Forelimb muscle (tissue), 1 donor: Measurements from ENCODE around the gene MIGA2. TPM values are rescaled to one million over a fixed set of nuclear protein-coding genes. Genes with fewer than 3 reads are reported as not detected.
"Not testable (repeated sequence)": the region's sequence is repeated elsewhere in the genome, so short reads cannot be mapped to it uniquely, and the experiment has no call there.

Source experiments
- DNase-seq: peaks from one replicate; pipeline ENCODE4 v3.0.0-alpha.2; 2013; ENCODE audit warnings: low read depth
- polyA plus RNA-seq: library from polyadenylated mRNA; unstranded; fragments of 120-200 nt; gene quantifications from one replicate; pipeline ENCODE4 v1.2.1, GENCODE V29; 2013; ENCODE audit not compliant: insufficient read length

Gene MIGA2
- polyA plus RNA-seq, 1 donor = 15.9 TPM

DNA sequence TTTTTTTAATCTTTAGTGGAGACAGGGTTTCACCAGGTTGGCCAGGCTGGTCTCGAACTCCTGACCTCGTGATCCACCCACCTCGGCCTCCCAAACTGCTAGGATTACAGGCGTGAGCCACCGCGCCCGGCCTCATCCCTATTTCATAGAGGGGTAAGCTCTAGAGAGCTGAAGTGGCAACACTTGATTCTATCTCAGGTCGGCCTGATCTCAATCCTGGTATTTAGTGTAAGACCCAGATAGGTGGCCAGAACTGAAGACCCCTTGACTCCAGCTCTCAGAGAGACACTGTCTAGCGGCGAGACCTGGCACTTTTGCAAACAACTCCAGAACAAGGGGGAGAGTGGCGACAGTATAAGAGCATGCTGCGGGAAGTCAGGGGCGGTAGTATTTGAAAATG is 588 bp upstream of the MIGA2 start:
- not testable (repeated sequence) for DNase-seq

DNA sequence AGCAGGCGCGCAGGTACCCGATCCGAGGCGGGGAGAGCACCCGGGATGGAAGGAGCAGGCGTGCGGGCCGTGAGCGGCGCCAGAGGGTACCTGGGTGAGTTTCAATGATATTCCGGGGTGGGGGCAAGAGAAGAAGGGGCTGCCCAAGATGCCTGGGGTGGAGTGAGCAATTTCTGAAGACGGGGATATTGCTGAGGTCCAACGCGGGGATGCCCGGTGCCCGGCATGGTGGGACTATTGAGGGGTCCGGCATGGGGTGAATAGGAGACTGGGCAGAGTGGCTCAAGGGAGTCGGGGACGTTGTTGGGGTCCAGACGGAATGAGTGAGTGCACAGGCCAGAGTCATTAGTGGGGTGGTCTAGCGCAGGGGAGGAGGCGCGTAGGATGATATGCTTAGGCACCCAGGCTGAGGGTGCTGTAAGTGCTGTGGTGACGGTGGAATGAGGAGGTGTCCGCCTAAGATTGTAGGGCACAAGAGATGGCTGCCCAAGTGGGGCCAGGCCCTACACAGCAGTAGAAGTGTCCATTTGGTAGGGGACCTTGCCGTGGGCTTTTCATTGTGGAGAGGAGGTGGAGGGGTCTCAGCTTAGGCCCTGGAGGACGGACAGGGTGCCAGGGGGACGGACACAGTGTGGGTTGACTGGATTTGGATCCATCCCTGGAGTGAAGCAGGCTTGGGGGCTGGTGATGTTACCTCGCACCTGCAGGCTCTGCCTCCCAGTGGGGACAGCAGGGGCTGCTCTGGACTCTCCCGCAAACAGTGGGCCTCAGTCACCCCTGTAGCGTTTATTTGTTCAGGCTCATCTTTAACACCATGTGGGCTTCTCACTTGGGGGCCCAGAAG is 719 bp downstream of the MIGA2 start:
- DNase-seq = no peak

DNA sequence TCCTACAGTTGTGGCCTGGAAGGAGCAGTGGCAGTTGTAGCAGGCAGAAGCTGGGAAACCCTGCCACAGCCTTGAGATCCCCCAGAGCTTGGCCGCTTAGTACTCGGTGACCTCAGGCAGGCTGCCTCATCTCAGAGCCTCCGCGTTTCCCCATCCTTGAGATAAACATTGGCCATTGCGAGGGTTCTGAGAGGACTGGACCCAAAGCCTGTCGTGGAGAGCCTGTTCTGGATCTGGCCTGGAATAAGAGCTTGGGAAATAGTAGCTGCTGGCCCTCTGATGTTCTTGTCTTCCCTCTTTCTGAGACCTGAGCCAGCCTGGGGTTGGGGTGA is 1.3 kb downstream of the MIGA2 start:
- no peak for DNase-seq

DNA sequence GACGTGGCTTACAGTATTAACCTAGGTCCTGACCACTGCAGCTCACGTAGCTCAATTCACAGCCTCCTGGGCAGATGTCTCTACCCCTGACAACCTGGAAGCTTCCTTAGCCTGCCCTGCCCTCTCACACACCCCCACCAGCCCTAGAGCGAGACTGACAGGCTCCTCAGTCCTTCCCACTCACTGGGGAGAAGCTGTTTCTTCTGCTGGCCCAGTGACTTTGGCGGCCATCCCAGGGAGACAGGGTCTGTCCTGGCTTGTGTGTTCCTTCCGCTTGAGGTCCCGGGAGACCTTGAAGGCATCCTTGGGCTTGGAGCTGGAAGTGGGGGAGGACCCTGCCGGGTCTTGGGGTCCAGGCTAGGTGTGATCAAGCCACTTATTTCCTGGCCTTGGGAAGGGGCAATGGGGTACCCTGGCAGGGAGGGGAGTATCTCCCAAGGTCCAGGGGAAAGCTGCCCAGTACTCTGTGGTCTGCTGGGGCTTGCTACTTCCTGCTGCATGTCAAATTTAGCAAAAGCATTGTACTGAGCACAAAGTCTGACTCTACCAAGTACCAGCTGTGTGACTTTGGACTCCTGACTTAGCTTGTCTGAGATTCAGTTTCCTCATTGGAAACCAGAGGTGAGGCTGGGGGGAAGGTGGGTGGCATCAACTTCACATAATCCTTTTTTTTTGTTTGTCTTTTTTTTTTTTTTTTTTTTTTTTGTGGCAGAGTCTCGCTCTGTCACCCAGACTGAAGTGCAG is 1.9 kb downstream of the MIGA2 start:
- DNase-seq = no peak

DNA sequence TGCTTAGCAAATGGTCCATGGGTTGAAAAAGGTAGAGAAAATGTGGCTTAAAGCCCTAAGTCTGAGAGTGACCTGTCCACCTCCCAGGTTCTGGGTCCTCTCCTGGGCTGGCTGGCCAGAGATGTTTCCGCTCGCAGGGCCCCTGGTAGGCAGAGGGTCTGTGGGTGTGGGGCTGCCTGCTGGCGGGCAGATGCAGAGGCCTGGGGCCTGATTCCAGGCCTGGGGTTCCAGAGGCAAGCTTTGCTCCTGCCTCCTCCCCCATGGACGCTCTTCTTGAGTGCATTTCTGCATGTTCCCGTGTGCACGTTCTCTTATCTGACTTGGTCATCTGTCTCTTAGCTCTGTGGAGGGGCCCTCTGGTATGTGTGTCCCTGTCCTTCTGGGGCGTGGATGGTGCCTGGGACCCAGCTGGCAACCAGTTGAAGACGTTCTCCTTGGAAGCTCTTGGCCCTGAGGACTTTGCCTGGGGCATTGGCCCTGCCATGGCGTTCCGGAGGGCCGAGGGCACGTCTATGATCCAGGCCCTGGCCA is 3.8 kb downstream of the MIGA2 start:
- DNase-seq = no peak

DNA sequence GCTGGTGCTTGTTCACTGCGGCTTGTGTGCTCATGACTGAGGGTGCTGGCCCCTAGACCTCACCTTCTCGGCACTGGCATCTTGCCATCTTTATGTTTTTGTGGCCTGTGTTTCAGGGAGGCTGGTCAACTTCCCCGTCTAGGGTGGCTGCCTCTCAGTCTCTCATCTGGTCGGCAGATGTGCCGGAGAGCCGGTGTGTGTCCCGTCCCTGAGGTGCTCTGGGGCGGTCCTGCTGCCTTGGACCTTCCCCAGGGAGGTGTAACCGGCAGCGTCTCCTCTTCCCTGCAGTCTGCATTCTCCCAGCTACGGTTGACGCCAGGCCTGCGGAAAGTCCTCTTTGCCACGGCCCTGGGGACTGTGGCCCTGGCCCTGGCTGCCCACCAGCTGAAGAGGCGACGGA is 5.6 kb downstream of the MIGA2 start:
- no peak for DNase-seq

DNA sequence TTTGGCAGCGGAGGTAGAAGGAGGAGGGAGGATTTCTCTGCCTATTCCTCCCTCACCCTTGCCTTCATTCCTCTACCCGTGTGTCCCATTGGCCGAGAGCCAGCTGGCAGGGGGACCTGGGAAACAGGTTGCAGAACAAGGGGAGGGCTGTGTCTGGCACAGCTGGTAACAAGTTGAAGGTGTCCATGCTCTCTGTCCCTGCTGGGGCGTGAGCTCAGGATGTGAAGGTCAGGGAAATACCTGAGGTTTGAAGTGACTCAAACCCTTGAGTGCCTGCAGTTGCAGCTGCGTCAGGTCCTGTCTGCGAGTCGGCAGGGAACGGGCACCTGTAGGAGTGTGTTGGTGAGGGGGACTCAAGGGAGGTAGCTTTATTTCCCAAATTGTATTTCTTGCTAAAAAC is 16.2 kb downstream of the MIGA2 start:
- no peak for DNase-seq

DNA sequence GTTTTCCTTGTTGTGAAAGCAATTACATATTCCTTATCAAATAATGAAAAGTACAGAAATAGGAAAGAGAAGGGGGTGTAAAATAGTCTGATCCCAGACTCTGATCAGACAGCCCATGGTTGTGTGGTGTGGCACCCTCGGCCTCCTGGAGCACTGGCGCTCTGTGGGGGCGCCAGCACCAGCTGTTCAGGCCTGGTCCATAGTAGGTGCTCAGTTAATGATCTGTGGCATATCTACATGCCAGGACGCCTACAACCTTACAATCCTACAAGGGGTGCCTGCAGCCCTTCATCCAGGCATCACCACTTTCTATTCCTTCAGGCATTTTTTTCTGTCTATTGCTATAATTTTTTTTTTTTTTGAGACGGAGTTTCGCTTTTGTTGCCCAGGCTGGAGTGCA is 16.6 kb downstream of the MIGA2 start:
- DNase-seq = no peak

DNA sequence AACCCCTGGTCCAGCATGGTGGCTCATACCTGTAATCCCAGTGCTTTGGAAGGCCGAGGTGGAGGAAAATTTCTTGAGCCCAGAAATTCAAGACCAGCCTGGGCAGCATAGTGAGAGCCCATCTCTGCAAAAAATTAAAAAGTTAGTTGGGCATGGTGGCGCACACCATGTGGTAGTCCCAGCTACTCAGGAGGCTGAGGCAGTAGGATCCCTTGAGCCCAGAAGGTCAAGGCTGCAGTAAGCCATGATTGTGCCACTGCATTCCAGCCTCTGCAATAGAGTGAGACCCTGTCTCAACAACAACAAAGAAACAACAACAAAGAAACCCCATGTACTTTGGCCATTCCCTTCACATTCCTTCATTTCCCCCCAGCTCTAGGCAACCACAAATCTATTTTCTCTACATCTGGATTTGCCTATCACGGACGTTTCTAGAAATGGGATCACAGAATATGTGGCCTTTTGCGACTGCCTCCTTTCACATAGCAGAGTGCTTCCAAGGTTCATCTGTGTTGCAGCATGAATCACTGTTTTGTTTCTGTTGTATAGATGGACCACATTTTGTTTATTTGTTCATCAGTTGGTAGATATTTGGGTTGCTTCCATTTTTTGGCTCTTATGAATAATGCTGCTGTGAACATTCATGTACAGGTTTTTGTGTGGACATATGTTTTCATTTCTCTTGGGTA is 17.9 kb downstream of the MIGA2 start:
- no peak for DNase-seq

DNA sequence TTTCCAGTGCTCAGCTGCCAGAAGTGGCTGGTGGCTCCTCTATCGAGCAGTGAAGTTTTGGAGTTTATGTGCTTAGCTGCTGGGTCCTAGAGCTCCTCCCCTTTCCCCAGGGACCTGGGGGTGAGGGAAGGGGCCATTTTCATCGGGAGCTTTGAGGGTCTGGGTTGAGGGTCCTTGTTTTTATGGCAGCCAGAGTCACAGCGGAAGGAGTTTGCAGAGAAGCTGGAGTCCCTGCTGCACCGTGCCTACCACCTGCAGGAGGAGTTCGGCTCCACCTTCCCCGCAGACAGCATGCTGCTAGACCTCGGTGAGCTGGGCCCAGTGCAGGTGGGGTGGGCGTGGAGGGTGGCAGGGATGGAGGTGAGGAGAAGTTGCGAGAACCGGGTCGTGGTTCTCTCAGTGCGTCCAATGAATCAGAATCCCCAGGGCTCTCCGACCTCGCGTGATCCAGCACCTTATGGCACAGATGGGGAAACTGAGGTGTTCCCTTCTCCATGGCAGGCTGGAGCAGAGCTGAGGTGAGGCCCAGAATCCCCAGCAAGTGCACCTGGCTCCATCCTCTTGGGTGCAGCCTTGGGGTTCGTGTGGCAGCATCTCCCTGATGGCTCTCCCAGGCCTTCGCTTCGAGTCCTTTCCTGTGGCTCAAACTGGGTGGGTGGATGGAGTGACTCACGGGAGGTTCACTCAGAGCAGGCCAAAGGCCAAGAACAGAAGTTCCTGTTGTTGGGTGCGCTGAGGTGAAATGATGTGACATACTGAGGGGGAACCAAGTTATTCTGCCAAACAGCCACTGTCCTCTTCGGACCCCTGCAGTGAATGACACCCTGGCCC is 22.8 kb downstream of the MIGA2 start:
- DNase-seq = no peak

DNA sequence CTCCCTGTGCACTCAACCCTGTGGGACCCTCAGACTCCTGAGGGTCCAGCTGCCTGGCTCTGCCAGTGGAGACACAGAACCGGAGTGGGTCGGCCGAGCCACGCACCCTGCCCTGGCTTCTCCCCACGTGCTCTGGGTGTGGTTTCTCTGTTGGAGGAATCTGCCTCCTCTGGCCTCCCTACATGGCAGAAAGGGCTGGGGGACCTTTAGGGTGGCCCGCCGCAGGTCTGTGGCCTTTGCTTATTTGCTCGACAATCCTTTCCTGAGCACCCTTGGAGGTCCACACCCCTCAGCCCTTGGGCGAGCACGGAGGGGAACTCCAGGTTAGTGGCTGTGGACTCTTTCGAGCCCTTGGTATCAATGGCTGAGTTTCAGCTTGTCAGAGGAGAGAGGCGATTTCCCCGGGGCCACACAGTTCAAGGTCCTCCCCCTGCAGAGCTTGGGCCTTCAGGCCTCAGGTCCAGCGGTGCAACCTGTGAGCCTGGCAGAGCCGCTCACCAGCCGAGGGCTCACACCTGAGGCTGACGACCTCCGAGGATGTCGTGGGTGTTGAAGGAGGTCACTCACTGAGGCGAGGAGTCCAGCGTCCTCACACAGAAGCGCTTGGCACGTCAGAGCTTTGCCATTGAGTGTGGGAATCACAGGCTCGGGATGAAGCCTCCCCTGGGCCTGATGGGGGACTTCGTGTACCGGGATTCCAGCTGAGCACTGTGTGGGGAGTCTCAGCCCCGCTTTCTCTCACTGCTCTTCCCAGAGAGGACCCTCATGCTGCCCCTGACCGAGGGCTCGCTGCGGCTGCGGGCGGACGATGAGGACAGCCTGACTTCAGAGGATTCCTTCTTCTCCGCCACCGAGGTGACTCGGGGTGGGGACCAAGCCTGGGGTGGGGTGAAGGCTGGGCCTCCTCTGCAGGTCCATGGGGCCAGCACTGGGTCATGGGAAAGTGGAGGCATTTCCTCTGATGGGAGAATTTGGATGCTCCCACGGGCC is 23.7 kb downstream of the MIGA2 start:
- no peak for DNase-seq

DNA sequence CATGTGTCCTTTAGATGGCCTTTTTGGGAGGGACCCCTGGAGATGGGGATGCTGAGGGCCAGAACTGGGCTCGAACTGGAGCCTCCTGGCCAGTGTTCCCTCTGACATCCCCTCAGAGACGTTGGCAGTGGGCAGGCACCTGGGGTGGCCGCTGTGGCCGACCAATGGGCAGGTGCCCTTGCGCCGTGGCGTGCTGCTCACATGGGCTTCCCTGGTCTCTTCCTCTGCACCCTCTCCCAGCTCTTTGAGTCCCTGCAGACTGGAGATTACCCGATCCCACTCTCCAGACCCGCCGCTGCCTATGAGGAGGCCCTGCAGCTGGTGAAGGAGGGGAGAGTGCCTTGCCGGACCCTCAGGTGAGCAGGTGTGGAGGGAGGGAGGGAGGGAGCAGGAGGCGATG is 24.6 kb downstream of the MIGA2 start:
- DNase-seq = no peak

DNA sequence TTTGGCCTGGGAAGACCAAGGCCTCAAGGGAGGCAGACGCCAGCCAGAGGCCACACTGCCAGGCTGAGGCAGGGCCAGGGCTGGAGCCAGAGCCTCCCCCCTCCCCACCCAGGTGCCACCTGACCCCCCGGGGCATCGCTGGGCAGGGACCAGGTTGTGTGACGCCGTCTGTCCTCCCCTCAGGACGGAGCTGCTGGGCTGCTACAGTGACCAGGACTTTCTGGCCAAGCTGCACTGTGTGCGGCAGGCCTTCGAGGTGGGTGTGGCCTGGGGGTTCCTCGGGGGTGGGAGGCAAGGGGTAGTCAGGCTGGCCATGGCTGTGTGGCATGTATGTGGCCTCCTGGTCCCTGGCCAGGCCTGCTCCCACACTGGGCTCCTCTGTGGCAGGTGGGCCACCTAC is 26.6 kb downstream of the MIGA2 start:
- DNase-seq = no peak

DNA sequence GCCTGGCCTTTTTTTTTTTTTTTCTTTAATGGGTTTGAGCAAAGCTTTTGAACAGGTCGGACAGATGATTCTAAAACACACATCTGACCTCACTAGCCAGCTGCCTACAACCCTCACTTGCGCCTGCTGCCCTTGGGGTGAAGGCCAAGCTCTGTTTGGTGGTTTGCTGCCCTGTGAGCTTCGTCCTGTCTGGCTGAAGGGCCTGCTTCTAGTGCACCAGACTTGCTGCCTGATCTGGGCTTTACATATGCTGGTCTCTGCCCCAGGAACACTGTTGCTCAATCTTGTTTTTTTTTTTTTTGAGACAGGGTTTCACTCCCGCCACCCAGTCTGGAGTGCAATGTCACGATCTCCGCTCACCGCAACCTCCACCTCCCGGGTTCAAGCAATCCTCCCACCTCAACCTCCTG is 28.1 kb downstream of the MIGA2 start:
- no peak for DNase-seq

DNA sequence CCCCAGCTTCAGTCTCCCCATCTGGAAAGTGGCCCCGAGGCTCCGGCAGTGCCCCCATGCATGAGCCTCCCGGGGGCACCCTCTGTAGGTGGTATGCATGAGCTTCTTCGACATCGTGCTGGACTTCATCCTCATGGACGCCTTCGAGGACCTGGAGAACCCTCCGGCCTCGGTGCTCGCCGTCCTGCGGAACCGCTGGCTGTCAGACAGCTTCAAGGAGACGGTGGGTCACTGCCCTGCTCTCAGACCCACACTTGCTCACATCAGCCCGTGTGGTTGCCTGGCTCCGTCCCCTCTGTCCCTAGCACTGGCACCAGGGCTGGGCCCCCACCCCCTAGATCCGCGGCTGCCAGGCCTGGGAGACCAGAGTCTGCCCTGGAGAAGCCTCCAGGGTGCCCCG is 31.7 kb downstream of the MIGA2 start:
- no peak for DNase-seq

DNA sequence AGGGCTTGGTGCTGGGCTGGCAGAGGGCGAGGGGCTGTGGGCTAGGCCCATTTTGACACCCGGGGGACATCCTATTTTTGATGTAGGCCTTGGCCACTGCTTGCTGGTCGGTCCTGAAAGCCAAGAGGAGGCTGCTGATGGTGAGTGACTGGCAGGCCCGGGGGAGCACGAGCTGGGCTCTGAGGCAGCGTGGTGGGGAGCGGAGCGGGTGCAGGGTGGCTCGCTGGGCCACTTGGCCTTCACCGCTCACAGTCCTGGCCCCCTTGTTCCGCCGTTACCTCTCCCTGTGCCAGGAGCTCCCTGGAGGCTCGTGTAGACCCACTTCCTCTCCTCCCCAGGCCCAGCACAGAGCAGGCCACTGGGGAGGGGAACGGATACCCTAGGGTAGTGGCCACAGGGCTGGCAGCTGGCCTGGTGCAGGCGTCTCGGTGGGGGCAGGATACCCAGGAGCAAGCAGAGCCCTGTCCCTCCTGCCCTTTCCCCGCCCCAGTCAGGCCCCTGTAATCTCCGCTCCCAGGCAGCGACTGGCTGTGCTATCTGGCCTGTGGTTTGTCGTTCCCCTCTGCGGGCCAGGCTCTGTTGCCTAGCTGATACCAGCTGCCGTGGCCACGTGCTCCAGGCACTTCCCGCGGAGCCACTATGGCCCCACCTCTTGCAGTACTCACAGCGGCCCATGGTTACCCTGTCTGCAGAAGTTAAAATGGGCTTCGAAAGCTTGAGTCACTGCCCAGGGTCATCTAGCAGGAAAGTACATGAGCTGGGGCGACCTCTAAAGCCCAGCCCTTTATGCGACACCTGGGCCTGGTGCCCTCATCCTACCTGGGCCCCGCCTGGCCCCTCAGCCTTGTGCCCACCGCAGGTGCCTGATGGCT is 32.8 kb downstream of the MIGA2 start:
- no peak for DNase-seq

DNA sequence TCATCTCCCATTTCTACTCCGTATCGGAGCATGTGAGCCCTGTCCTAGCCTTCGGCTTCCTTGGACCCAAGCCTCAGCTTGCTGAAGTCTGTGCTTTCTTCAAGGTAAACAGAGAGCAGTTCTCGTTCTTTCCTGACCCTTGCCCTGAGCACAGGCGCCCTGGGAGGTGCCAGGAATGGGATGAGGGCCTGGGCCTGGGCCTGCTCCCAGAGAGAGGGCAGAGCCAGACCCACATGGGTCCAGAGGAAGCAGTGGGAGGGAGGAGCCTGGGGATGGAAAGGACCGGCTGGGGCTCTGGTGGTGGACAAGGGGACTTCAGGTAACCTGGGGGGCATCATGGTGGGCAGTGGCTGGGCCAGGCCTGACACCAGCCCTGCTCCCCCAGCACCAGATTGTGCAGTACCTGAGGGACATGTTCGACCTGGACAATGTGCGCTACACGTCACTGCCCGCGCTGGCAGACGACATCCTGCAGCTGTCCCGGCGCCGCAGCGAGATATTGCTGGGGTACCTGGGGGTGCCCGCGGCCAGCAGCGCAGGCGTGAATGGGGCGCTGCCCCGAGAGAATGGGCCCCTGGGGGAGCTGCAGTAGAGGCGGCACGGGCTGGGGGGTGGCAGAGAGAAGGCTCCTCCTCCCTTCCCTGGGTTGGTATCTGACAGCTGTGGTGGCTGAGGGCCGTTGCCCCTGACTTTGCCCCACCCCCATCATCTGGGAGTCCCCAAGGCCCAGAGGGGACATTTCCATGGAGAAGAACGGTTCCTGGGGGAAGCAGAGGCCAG is 33.6 kb downstream of the MIGA2 start:
- no peak for DNase-seq

DNA sequence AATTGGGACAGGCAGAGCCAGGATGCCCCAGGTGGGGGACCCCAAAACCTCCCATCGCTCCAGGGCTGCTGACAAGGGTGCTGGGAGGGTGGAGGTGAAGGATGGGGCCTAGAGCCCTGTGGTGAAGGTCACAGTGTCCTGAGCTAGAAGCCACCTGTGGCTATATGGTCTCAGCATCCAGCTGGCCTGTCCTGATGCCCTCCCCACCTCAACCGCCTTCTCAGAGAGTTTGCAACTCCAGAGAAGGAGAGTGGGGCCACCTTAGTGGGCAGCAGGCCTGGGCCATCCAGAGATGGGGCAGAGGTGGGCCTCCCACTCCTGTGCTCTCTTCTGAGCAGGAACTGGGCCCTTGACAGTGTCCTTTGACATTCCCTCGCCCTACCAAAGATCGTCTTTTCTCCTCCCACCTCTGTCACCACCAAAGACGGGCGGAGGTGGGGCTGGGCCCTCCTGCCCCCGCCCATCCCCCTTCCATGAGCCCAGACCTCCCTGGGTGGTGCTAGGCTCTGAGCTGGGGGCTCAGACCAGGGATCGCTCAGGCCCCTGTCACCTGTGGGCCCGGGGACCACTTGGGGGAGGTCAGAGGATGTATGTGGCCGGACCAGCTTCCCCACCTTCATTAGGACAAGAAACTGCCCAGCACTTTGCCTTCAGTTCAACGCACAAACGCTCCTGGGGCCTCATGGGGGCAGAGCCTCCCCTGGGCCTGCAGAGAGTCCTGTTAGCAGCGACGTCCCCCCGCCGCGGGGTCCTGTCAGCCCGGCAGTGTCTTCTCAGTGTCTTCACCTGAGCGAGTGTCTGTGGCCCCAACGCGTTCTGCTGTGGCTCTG is 34.5 kb downstream of the MIGA2 start:
- no peak for DNase-seq
